Colonic mucosa (tissue), 4 donors: ENCODE data around the gene SSMEM1. TPM values are rescaled to one million over a fixed set of nuclear protein-coding genes. Genes with fewer than 3 reads are reported as not detected.
"Not testable (repeated sequence)": the region's sequence is repeated elsewhere in the genome, so short reads cannot be mapped to it uniquely, and the experiment has no call there.

ENCODE experiments used
- DNase-seq: peaks from one replicate; pipeline ENCODE4 v3.0.0-alpha.2; 2020
- H3K27ac ChIP-seq: fragments of 200-600 bp; one replicate; pipeline ENCODE4 v1.8.0; 2021
- H3K27me3 ChIP-seq: fragments of 200-600 bp; one replicate; pipeline ENCODE4 v1.8.0; 2021
- H3K36me3 ChIP-seq: fragments of 200-600 bp; one replicate; pipeline ENCODE4 v1.8.0; 2021
- H3K4me1 ChIP-seq: fragments of 200-600 bp; one replicate; pipeline ENCODE4 v1.8.0; 2021; ENCODE audit warnings: mild to moderate bottlenecking
- H3K4me3 ChIP-seq: fragments of 200-600 bp; one replicate; pipeline ENCODE4 v1.8.0; 2021
- H3K9ac ChIP-seq, 2 donors: one replicate each; pipeline ENCODE4 v1.7.0; 2013; ENCODE audit warnings: control low read depth in 2 of 2, low read depth in 2 of 2, low read length in 2 of 2
- H3K9me3 ChIP-seq: fragments of 200-600 bp; one replicate; pipeline ENCODE4 v1.8.0; 2021
- intact Hi-C: fragments of 100-400 bp; cut with DNase I; formaldehyde crosslinking; loops from one replicate; pipeline ENCODE4 v1.14.1; 2022
- total RNA-seq, 2 donors: library from RNA; stranded (reverse); fragmentation: NEBNext Ultra II Directional in 1 of 2; extraction: Animal tissue kit (Norgen Biotek cat#: 25700) in 1 of 2; gene quantifications; one replicate each; pipeline ENCODE4 v1.2.1, GENCODE V29; 2021
- TF ChIP-seq, protein P1 (sequence below): fragments of 200-600 bp; IDR thresholded peaks from one replicate; pipeline ENCODE4 v1.8.0; 2022; ENCODE audit warnings: antibody characterized with exemption, mild to moderate bottlenecking
- donor health status: healthy.
- donor health status: DM: no; HTN: no; CAD: no.
- donor health status: DM: no; HTN: no; CAD: no.

The SSMEM1 gene
- total RNA-seq, 2 donors from 2014 or later: not detected

DNA sequence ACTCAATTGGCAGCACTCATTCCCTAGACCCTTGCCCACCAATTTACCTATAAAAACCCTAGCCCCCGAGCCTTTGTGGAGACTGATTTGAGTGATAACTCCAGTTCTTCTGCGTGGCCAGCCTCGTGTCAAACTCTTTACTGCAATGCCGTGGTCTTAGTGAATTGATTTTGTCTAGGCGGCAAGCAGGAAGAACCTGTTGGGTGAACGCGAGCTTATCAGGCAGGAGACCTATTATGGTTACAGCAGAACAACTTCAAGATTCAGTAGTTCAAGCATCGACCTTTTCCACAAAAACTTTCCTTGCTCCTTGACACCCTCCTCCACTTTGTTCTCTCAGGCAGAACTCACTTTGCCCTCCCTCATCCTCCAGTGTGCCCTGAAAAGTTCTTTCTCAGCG is 12.2 kb downstream of the SSMEM1 start:
- TF ChIP-seq, protein P1, sequence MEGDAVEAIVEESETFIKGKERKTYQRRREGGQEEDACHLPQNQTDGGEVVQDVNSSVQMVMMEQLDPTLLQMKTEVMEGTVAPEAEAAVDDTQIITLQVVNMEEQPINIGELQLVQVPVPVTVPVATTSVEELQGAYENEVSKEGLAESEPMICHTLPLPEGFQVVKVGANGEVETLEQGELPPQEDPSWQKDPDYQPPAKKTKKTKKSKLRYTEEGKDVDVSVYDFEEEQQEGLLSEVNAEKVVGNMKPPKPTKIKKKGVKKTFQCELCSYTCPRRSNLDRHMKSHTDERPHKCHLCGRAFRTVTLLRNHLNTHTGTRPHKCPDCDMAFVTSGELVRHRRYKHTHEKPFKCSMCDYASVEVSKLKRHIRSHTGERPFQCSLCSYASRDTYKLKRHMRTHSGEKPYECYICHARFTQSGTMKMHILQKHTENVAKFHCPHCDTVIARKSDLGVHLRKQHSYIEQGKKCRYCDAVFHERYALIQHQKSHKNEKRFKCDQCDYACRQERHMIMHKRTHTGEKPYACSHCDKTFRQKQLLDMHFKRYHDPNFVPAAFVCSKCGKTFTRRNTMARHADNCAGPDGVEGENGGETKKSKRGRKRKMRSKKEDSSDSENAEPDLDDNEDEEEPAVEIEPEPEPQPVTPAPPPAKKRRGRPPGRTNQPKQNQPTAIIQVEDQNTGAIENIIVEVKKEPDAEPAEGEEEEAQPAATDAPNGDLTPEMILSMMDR: no peak
- no peaks in the 10 kb centered on the region for H3K36me3 ChIP-seq
- H3K27ac ChIP-seq: no peak overlapping the region
- no peaks in the 10 kb centered on the region for H3K4me1 ChIP-seq
- DNase-seq: no peak
- H3K9ac ChIP-seq: no peak overlapping the region
- no peaks in the 10 kb centered on the region for H3K9me3 ChIP-seq
- H3K27me3 ChIP-seq: no peaks in the 10 kb centered on the region
- intact Hi-C loops: no loop called here
- H3K4me3 ChIP-seq: no peak overlapping the region

GRCh38 chr7:130221746-130222145 is 14.1 kb downstream of the SSMEM1 start:
- Histone ChIP-seq H3K27me3 (no peaks in the 10 kb centered on the region), H3K4me3 (no peak overlapping the region), H3K27ac (no peak overlapping the region), H3K9me3 (no peaks in the 10 kb centered on the region), H3K4me1 (no peaks in the 10 kb centered on the region), H3K36me3 (no peaks in the 10 kb centered on the region), H3K9ac (no peak overlapping the region)
- DNase-seq: no peak
- intact Hi-C loops: no loop called here
- TF ChIP-seq, protein P1: no peak

GRCh38 chr7:130223646-130224045 is 16.0 kb downstream of the SSMEM1 start:
- no peak overlapping the region for H3K4me3 ChIP-seq
- no peak overlapping the region for H3K27ac ChIP-seq
- no peaks in the 10 kb centered on the region for H3K9me3 ChIP-seq
- TF ChIP-seq, protein P1: no peak
- H3K36me3 ChIP-seq: no peaks in the 10 kb centered on the region
- intact Hi-C loops: no loop called here
- H3K27me3 ChIP-seq: no peaks in the 10 kb centered on the region
- no peaks in the 10 kb centered on the region for H3K4me1 ChIP-seq
- DNase-seq: no peak
- H3K9ac ChIP-seq: no peak overlapping the region

DNA sequence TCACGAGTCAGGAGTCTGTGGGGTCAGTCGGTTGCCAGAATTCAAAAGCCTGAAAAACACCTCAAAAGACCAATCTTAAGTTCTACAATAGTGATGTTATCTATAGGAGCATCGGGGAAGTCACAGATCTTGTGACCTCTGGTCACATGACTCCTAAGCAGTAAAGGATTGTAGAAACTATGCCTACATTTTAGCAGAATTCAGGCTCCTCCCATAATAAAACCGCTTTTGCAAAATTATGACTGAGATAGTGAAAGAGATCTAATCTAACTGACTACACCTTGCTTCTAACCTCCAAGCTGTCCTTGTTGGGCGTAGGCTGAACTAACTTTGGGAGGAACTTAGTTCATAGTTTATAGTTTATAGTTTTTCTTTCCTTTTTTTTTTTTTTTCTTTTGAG is 16.6 kb downstream of the SSMEM1 start:
- Histone ChIP-seq H3K36me3 (no peaks in the 10 kb centered on the region), H3K4me1 (no peaks in the 10 kb centered on the region), H3K27me3 (no peaks in the 10 kb centered on the region), H3K4me3 (no peak overlapping the region), H3K9me3 (no peaks in the 10 kb centered on the region), H3K27ac (no peak overlapping the region), H3K9ac (no peak overlapping the region)
- DNase-seq: no peak
- intact Hi-C loops: no loop called here
- TF ChIP-seq, protein P1: no peak

- intact Hi-C loops, H3K4me3 ChIP-seq, H3K9me3 ChIP-seq, DNase-seq, H3K27me3 ChIP-seq, H3K9ac ChIP-seq, H3K36me3 ChIP-seq, H3K4me1 ChIP-seq, H3K27ac ChIP-seq: not testable (repeated sequence)
Measured at GRCh38 chr7:130224923-130225322, 17.3 kb downstream of the SSMEM1 start.

GRCh38 chr7:130226333-130226732 is 18.7 kb downstream of the SSMEM1 start:
- Histone ChIP-seq H3K9ac (no peak overlapping the region), H3K4me3 (no peak overlapping the region), H3K27ac (no peak overlapping the region), H3K36me3 (no peaks in the 10 kb centered on the region), H3K4me1 (no peaks in the 10 kb centered on the region), H3K9me3 (no peaks in the 10 kb centered on the region), H3K27me3 (no peaks in the 10 kb centered on the region)
- intact Hi-C loops: no loop called here
- TF ChIP-seq, protein P1: no peak
- DNase-seq: no peak
